Stimulated activated CD4-positive, alpha-beta T cell treated with anti-CD3 and anti-CD28 coated beads, Interleukin-15, amount 100 ng/mL, for 48 hours (primary cell): ENCODE results near the gene CD200.

Experiments used
- DNase-seq, 2 donors: peaks; one replicate each; pipeline ENCODE4 v3.0.0-alpha.2; 2020; ENCODE audit warnings: low read depth in 2 of 2

The CD200 gene

DNA sequence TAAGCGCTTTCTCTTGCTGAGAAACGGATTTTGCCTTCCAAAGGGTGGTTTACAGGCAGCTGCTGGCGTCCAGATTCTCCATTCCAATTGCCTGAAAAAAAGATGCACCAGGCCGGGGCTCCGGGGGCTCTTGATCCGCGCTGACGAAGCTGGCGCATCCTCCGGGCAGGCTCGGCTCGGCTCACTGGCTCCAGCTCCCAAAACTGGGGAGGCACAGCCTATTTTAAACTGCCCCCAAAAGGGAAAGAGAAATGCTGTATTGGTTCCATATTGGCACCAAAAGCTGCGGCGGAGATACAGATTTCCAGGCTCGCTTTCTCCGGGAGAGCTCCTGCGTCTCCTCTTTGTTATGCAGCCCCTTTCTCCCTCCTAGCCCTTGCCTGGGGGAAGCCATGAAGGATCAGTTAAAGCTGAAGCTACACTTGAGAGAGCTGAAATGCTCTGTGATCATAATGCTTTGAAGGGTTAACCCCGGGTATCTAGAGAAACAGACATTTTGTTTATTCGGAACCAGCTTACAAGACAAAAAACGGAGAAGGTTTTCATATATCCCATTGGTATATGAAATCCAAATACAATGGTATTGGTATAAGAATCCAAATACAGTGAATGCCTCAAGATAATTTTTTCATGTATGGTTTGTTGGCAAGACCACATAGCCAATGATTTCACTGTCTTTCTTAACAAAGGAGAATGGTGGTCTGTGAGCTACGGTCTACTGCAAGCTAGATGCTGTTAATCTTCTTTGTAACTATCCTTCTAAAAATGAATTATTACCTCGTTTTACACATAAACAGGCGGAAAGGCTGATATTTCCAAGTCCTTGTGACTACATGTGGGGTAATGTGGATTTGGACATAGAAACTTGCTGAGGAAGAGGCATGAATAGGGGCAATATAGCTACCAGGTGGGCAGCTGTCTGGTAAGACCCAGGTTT is 693 bp downstream of the CD200 start:
- DNase-seq = no peak

DNA sequence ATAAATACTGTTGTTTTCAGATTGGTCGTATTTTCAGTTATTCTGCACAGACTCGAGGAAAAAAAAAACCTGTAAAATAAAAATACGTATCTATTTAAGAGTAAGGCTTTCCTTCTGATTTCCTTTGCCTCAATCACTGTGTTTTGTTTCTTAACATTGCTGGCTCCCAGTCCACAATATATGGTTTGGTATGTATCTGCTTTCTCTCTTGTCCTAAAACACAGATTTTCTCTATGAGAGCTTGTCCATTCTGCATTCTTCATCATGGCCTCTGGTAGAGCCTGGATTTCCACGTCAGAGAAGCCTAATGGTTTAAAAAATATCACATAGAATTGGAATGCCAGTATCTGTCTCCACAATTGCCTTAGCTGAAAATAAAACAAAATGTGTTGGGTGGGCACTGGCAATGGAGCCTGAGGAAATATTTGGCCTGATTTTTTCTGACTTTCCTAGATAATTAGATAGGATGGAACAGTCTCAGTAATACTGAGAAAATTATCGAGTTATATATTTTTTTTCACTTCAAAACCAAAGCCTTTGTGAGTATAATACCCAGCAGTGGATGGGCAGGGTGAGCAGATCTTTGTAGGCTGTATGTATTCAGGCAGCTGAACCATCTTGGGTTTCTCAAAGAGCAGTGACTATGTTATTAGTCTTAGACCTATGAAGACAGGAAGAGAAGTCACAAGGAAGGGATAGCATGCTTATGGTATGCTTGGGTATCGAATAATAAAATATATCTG is 1.9 kb downstream of the CD200 start:
- no peak for DNase-seq

DNA sequence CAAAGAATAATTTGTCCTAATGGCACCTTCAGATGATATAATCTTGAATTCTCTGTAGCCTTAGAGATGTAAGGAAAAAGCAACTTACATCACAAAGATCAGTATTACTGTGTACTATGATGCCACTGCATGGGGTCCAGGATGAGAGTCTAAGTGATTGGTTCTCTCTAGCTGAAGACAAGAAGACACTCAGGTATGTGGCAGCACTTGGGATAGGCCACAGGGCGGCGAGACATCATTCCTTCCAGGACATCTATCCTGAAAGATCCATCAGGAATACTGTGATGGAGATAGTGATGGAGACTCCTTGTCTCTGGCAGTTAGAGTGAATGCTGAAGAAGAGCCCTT is 2.5 kb downstream of the CD200 start:
- DNase-seq = no peak

DNA sequence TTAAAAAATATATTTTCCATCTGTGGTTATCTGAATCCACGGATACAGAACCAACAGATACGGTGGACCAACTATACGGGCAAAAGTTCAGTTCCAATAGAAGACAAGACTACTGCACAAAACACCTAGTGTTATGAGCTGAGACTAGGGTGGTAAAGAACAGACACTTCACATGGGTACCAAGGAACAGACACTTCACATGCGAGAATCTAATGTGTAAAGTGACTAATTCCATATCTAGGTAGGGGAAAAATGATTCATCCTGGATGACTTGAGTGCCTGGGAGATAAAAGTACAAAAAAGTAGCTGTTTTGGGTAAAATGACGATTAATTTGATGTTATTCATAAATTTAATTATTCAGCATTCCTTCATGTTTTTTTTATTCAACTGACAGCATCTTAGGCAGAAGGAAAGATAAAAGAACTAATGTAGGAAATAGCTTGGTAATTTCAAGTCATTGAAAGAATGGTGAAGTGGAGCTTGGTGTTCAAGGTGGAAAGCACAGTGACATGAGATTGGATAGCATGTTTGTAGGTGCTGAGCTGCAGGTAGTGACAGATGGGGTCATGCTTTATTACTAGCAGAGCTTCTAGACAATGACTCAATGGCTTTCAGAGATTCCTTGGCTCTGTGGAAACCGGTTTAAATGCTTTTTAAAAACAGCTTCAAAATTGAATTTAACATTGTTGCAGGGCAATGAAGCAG is 5.2 kb downstream of the CD200 start:
- DNase-seq = no peak

DNA sequence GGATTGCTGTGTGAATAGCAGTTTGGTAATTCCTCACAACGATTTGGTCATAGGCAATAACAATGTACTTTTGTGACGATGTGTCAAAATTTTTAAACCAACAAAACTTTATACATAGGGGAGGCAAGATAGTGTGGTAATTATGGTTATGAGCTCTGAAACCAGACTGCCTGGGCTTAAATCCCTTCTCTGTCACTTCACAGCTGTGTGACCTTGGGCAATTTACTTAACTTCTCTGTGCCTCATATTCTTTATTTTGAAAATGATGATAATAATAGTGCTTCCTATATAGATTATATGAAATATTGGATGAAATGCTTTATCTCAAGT is 5.7 kb downstream of the CD200 start:
- DNase-seq = no peak

DNA sequence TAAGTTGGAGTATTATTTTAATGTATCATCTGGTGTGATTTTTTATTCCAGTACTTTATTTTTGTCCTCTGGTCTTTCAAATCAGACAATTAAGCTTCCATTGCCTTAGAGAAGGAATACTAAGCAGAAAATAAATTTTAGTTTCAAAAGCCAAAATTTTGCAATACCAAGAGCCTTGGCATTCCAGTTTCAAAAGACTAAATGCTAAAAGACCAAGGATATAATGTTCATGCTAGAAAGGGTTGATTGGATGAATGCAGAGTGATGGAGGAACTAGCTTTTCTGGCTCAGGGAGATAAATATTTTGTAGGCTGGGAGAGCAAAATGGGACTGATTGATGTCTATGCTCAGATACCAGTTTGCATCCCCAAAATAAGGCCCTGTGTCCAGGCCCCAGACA is 6.2 kb downstream of the CD200 start:
- DNase-seq = no peak

DNA sequence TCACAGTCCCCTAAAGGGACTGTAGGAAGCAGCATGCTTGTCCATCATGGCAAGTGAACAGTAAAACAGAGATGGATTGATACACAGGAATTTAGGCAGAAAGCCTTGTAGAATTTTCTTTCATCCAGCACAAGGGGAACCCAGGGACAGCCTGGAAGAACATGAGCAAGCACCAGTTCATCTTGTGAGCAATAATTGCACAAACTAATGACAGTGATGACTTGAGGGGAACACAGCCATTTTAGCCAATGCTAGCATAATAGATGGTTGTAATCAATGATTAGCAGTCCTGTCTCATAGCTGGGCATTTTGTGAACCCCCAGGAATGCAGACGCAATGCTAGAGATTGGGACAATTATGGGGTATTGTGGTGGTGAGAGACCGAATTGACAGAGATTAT is 6.7 kb downstream of the CD200 start:
- DNase-seq = no peak

DNA sequence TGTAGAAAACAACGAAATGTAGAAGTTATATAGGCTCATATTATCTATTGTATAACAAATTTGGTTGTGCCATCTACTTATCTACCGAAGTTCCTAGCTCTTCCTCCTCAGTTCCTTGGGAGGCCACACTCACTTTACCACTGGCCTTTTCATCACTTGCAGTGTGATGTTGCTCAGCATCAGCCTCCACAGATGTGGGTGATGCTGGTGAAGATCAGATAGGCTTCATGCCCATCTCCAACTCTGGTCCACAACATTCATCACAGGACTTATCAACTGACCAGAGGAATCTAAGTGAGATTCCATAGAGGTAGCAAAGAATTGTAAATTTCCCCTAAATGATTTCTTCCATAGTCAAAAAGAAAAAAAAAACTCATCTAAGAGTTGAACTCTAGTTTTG is 8.4 kb downstream of the CD200 start:
- no peak for DNase-seq

DNA sequence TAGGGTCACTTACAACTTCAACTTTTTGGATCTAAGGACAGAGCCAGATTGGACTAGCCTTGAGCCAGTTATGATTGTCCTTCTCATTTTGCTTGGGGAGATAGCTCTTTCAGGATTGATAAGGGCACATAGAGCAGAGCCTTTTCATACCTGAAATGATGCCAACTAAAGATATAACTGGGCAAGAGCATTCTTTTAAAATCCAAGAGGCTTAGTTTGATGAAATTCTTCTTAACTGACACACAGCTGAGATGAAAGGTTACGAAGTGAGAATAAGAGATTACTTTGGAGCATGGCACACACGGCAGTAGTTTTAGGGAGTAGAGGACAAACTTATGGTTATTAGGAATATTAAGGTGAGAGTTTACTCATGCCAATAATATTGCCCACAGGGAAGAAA is 12.7 kb downstream of the CD200 start:
- DNase-seq = no peak

DNA sequence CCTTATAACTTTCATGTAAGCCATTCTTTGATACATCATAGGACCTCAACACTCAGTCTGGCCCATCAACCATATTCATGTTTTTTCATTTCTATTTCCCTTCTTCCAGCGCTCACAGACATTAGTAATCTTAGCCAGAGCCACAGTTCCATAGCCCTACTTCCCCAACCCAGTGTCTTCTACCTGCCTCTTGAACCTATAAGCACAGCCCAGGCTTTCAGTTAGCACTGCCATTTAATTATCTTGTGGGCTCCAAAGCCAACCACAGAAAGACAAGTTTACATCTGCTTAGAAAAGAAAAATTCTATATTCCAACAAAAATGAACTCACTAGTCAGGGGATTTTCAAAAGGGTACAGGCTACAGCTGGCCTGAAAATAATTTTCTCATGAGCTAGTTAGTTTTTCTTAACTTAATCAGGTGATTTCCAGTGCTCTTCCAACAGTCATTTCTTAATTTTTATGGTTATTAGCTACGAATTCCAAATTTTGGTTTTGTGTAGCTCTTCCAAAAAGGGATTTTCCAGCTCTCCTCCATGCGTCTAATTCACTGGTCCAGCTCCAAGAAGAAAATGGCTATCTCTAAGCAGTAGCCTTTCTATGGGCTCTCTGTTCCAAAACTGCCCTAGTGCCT is 13.7 kb downstream of the CD200 start:
- DNase-seq = no peak

DNA sequence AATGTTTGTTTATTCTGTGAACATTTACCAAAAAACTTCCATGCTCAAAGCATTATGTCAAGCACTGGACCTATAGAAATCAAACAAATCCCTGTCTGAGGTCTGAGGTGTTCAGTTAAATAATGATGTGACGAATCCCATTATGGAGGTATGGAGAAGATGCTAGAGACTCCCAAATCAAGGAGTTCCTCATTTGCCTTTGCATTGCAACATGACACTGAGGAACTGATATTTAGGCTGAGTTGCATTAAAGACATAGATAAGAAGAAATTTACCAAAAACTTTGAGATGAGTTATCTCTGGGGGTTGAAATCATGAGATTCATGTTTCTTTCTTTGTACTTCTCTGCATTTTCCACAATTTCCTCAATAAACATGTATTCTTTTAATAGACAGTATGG is 16.0 kb downstream of the CD200 start:
- DNase-seq = no peak

DNA sequence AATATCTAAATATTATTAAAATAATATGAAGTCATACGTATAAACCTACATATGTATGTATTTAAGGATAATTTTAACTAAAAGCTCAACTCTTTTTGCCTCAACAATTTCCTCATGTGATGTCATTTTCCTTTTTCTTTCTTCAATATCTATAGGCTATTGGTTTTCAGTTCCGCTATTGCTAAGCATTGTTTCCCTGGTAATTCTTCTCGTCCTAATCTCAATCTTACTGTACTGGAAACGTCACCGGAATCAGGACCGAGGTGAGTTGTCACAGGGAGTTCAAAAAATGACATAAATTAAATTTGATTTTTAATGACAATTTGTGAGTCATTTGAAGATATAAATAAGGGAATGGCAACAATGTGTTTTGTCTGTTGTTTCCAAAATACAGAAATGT is 16.6 kb downstream of the CD200 start:
- DNase-seq = no peak

DNA sequence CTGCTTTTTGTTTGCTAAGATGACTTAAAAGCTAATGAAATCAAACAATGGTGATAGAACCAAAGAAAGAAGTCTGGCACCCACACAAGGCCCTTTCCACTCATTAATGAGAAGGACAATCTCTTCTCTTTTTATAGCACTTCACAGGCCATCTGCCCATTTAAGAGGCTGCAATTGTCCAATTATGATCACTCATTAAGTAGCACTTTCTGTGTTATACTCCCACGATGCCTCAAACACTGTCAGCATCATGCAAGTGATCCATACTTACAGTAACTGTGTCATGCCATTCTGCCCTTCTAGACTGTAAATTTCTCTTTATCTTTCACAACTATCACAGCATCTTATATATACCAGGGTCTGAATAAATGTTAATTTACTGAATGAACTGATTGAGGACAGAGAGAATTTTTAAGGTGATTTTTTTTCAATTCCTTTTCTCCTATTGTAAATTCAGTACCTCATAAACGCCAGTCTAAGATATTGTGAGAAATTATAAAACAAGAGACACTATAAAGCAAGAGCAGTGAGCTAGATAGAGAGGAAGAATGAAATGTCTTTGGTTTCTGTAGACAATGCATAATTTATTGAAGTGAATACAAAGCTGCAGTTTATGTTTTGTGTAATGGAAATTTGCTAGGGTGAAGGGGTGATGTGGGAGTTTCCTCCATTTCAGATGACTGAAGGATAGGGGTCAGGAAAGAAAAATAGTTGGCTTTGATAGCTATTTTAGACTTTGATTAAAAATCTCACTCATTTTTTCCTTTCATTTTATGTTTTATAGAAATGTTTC is 17.3 kb downstream of the CD200 start:
- DNase-seq = no peak

DNA sequence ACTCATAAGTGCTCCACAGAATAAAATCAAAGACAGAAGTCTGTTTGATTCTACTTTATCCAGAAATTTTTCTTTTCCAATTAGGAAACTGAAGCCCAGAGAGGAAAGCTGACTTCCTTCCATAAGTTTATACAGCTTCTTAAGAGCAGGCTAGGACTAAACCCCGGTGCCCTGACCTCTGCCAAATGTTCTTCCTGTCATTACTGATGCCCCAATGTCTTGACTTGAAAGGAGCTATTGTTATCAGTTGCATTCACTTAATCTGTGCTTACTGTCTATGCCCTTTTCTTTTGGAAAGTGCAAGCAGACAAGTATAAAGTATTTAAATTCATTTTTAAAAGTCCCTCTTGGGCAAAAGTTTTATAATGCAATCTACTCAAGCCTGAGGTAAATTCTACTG is 18.1 kb downstream of the CD200 start:
- no peak for DNase-seq

DNA sequence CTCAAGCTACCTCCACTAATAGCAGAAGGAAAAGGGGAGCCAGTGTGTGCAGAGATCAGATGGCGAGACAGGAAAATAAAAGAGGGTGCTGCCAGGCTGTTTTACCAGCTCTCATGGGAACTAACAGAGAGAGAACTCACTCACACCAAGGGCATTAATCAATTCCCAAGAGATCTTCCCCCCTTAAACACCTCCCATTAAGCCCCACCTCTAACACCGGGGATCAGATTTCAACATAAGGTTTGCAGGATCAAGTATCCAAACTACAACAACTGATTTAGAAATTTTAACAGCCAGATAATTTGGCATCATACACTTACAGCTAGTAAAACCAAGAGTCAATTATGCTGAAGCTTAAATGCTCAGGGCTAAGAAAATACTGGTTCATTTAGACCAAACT is 18.9 kb downstream of the CD200 start:
- DNase-seq = no peak

DNA sequence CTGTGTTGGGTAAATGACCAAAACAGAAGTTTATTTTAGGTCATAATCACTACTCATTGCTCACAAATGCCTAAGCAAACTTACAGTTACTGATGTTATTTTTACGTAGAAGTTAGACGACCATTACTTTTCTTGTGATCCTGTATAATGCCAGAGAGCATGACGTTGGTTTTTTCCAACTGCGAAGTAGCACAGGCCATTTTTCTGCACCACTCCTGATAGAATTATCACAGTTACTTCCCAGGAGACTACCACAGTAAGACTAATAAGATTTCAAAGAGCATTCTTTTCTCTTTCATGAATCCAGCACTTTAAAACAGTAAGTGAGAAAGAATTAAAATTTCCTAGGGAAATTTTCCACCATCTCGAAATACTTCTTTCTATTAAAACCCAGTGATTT is 19.8 kb downstream of the CD200 start:
- no peak for DNase-seq

DNA sequence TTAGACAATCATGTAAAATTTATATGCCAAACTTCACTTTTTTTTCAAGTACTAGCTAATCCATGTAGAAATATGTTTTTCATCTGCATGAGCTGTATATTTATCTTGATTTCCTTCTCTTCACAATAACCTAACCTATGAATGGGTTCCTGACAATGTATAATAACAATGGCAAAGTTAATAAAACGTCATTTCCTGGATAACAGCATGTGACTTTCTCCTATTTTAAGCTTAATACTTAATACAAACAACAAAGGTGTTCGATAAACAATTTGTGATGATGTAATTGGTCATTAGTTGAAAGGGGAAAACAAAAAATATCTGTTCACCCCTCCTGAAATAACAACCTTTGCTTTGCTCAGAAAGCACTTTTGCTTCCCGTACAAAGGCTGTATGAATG is 20.4 kb downstream of the CD200 start:
- DNase-seq = no peak

DNA sequence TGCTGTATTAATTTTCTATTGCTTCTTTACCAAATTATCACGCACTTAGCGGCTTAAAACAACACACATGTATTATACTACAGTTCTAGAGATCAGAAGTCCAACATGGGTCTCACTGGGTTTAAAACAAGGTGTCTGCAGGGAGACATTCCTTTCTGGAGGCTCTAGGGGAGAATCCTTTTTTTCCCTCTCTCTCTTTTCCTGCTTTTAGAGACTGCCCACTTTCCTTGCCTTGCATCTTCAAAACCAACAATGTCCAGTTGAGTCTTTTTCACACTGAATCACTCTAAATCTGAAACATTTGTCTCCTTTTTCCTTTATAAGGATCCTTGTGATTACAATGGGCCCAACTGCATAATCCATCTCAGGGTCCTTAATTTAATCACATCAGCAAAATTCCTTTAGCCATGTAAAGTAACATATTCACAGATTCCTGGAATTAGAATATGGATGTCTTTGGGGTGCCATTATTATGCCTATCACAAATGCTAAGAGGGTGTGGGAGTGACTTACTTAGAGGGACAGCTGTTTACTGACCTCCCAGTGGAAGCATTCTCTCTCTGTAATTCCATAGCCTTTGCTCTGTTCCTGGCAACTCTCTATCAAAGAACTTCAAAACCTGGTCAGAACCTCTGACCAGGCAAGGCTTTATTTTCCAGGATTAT is 21.8 kb downstream of the CD200 start:
- no peak for DNase-seq

DNA sequence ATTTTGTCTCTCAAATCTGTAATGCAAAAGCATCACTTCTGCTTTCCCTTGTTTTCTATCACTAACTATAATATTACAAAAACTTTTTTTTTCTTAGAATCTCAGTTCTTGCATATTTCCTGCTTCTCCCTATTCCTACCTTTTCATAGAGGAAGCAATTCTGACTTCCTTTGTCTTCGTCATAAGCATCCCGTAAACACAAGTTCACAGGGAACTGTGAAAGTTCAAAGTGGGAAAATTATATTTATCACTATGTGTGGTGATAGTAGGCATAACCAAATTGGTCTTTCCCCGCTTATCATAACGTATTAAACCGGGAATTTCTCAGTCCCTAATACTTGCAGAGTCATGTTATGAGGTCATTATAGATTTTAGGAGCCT is 22.3 kb downstream of the CD200 start:
- DNase-seq = no peak

DNA sequence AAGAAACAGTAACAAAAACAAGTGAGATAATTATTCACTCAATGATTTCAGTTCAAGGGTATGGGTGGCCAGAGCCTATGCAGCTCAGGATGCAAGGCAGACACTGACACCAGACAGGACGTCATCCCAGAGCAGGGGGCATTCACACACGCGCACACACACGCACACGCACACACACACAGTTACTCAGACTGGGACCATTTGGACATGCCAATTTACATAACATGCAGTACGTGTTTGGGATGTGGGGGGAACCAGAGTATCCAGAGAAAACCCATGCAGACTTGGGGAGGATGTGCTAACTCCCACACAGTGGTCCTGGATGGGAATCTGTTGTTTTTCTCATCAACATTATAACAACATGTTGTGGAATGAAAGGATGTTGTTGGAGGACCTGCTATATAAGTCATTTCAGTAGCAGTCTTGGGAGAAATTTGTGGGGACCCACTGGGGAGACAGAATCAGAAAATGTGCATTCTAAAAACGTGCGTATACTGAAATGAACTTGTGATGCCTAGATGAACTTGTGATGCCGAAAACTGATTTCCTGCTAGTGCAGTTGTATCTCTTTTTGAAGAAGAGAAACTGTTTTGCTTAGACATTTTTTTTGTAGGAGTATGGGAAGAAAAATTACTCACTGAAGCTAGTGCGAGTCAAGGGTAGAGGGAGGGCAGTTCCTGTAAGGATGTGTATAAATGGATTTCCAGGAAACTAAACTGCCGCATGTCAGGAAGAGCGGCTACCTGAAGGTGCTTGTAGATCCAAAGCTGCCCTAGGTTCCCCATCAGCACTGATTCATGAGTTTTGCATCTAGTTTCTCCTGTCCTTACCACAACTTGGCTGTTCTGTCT is 25.2 kb downstream of the CD200 start:
- DNase-seq = no peak
